Measurements from ENCODE around the gene FARP1.

Gene FARP1

GRCh38 chr13:98504371-98504963 lies 361.6 kb downstream of the FARP1 start:
- Mint-ChIP-seq H3K4me3 (peak overlapping the region; percentile 66), H3K27me3 (no peaks in the 10 kb centered on the region), H3K4me1 (peaks cover 99% of the 10 kb centered on the region), H3K27ac (peak overlapping the region; percentile 95), H3K9me3 (no peaks in the 10 kb centered on the region), H3K36me3 (peaks cover 12% of the 10 kb centered on the region)
- ATAC-seq: peak; percentile 76

Measured in stimulated activated memory B cell treated with anti-CD40 and anti-IgM and Interleukin-4, amounts not matched to agents 10 μg/mL and 1 μg/mL and 100 μg/mL, for 72 hours (primary cell).